Trophoblast cell (in vitro differentiated cells and primary cell): ENCODE measurements around the gene AVL9.
"Not testable (repeated sequence)": the region's sequence is repeated elsewhere in the genome, so short reads cannot be mapped to it uniquely, and the experiment has no call there.

ENCODE experiments used
- DNase-seq, 2 donors: peaks; one replicate each; pipeline ENCODE4 v3.0.0-alpha.2; 2016
- H2AFZ ChIP-seq: 2 replicates; pipeline ENCODE4 v1.6.1; 2013; ENCODE audit warnings: low read length, moderate library complexity, mild to moderate bottlenecking; ENCODE audit not compliant: insufficient read depth, poor library complexity
- H2AK5ac ChIP-seq: 2 replicates; pipeline ENCODE4 v1.6.1; 2013; ENCODE audit warnings: mild to moderate bottlenecking, low read length
- H2BK120ac ChIP-seq: 2 replicates; pipeline ENCODE4 v1.6.1; 2013; ENCODE audit warnings: low read length, mild to moderate bottlenecking, moderate library complexity; ENCODE audit not compliant: insufficient read depth, poor library complexity
- H2BK12ac ChIP-seq: 2 replicates; pipeline ENCODE4 v1.6.1; 2013; ENCODE audit warnings: mild to moderate bottlenecking, low read length, moderate library complexity
- H2BK5ac ChIP-seq: 2 replicates; pipeline ENCODE4 v1.6.1; 2013; ENCODE audit warnings: low read length, low read depth, moderate library complexity, mild to moderate bottlenecking; ENCODE audit not compliant: poor library complexity
- H3K14ac ChIP-seq: 2 replicates; pipeline ENCODE4 v1.6.1; 2013; ENCODE audit warnings: mild to moderate bottlenecking, low read length
- H3K18ac ChIP-seq: 2 replicates; pipeline ENCODE4 v1.6.1; 2013; ENCODE audit warnings: mild to moderate bottlenecking, low read length
- H3K23ac ChIP-seq: 2 replicates; pipeline ENCODE4 v1.6.1; 2013; ENCODE audit warnings: low read length
- H3K27ac ChIP-seq: 2 replicates; pipeline ENCODE4 v1.5.1; 2013; ENCODE audit warnings: low read depth, mild to moderate bottlenecking, inconsistent platforms, low read length, moderate library complexity
- H3K27me3 ChIP-seq: 2 replicates; pipeline ENCODE4 v1.6.1; 2013; ENCODE audit warnings: inconsistent platforms, mild to moderate bottlenecking, low read length, moderate library complexity; ENCODE audit not compliant: insufficient read depth
- H3K36me3 ChIP-seq, 2 experiments: 1 replicate in 1 of 2; 2 replicates in 1 of 2; pipeline ENCODE4 v1.6.1; 2013; ENCODE audit warnings: low read length in 2 of 2, mild to moderate bottlenecking in 2 of 2, moderate library complexity in 1 of 2; ENCODE audit not compliant: insufficient read depth in 2 of 2, control insufficient read depth in 1 of 2
- H3K4ac ChIP-seq: 2 replicates; pipeline ENCODE4 v1.6.1; 2013; ENCODE audit warnings: low read depth, mild to moderate bottlenecking, low read length, moderate library complexity
- H3K4me1 ChIP-seq, 2 experiments: 1 replicate in 1 of 2; 2 replicates in 1 of 2; pipeline ENCODE4 v1.6.1; 2013; ENCODE audit warnings: low read length in 2 of 2, mild to moderate bottlenecking in 2 of 2, moderate library complexity in 1 of 2; ENCODE audit not compliant: insufficient read depth in 2 of 2, control insufficient read depth in 1 of 2
- H3K4me2 ChIP-seq: 2 replicates; pipeline ENCODE4 v1.6.1; 2013; ENCODE audit warnings: inconsistent platforms, mild to moderate bottlenecking, low read length, moderate library complexity
- H3K4me3 ChIP-seq: 2 replicates; pipeline ENCODE4 v1.5.1; 2013; ENCODE audit warnings: mild to moderate bottlenecking, low read depth, low read length, inconsistent platforms
- H3K79me1 ChIP-seq: one replicate; pipeline ENCODE4 v1.6.1; 2013; ENCODE audit warnings: low read length
- H3K79me2 ChIP-seq: 2 replicates; pipeline ENCODE4 v1.6.1; 2013; ENCODE audit warnings: low read length, mild to moderate bottlenecking; ENCODE audit not compliant: control insufficient read depth, insufficient read depth, poor library complexity
- H3K9ac ChIP-seq: 2 replicates; pipeline ENCODE4 v1.6.1; 2013; ENCODE audit warnings: mild to moderate bottlenecking, low read length
- H3K9me3 ChIP-seq: 2 replicates; pipeline ENCODE4 v1.6.1; 2013; ENCODE audit warnings: low read depth, mild to moderate bottlenecking, control low read depth, inconsistent platforms, low read length; ENCODE audit not compliant: insufficient read depth
- H4K12ac ChIP-seq: 2 replicates; pipeline ENCODE4 v1.6.1; 2013; ENCODE audit warnings: low read depth, mild to moderate bottlenecking, low read length, moderate library complexity
- H4K8ac ChIP-seq: 2 replicates; pipeline ENCODE4 v1.6.1; 2013; ENCODE audit warnings: low read depth, mild to moderate bottlenecking, low read length, moderate library complexity
- H4K91ac ChIP-seq: one replicate; pipeline ENCODE4 v1.6.1; 2013; ENCODE audit warnings: low read depth, mild to moderate bottlenecking, low read length, moderate library complexity
- WGBS: extraction: QIAGEN DNeasy Blood & Tissue Kit; methylation state at CpG from one replicate; pipeline ENCODE4 v1.1.7; 2013; ENCODE audit warnings: missing lambda C conversion rate; ENCODE audit not compliant: insufficient read length, insufficient coverage; ENCODE audit errors: extremely low coverage; 5-methylcytosine and 5-hydroxymethylcytosine counted together

Gene AVL9

DNA sequence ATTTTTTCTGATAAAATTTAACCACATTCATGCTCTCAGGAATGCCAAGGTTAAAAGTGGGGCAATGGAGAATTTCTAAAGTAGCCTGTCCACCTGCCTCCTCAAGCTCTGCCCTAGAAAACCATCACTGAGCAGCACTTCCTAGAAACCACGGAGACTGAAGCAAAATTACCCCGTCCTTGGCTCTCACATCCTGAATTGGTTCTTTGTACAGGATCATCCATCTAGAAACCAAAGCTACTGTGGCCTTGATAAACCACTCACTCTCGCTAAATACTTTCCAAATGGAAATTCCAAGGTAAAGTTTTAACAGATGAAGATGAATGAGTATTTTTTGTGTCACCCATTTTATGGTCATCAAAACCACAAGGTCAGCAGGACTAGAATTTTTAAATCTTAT is 96.6 kb downstream of the AVL9 start:
- H2BK12ac ChIP-seq = no peak overlapping the region
- H3K79me1 ChIP-seq = no peaks in the 10 kb centered on the region
- H3K27me3 ChIP-seq = no peaks in the 10 kb centered on the region
- peaks cover 0 to 6% of the 10 kb centered on the region in 2 experiments for H3K4me1 ChIP-seq
- H3K4ac ChIP-seq = no peak overlapping the region
- H3K18ac ChIP-seq = no peak overlapping the region
- no peak overlapping the region for H3K4me2 ChIP-seq
- H2AFZ ChIP-seq = no peak overlapping the region
- H3K27ac ChIP-seq = no peak overlapping the region
- no peak overlapping the region for H3K14ac ChIP-seq
- no peak overlapping the region for H2BK120ac ChIP-seq
- no peak overlapping the region for H2BK5ac ChIP-seq
- H2AK5ac ChIP-seq = no peak overlapping the region
- H3K4me3 ChIP-seq = no peak overlapping the region
- no peak overlapping the region for H3K9ac ChIP-seq
- H3K36me3 ChIP-seq = peaks cover 2 to 3% of the 10 kb centered on the region in 2 experiments
- WGBS = no CpG with 5 or more reads among the region's 3 CpGs
- H4K91ac ChIP-seq = no peak overlapping the region
- no peak overlapping the region for H4K12ac ChIP-seq
- no peaks in the 10 kb centered on the region for H3K9me3 ChIP-seq
- no peak for DNase-seq
- H3K79me2 ChIP-seq = no peaks in the 10 kb centered on the region
- no peak overlapping the region for H4K8ac ChIP-seq
- H3K23ac ChIP-seq = no peak overlapping the region

DNA sequence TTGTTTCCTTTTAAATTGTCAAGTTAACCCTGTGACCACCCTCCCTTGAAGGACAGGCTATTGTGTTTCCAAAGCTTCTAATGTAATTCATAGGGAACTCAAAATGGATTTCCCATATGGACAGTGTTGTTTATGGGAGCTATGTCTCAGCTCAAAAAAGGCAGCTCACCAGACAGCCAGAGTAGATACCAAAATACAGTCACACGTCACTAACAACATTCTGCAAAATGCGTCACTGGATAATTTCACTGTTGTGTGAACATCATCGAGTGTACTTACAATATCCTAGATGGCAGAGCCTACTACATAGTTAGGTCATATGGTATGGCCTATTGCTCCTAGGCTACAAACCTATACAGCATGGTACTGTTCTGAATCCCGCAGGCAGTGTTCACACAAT is 97.4 kb downstream of the AVL9 start:
- H4K8ac ChIP-seq = no peak overlapping the region
- no peaks in the 10 kb centered on the region for H3K79me1 ChIP-seq
- H4K12ac ChIP-seq = no peak overlapping the region
- H2AK5ac ChIP-seq = no peak overlapping the region
- H3K18ac ChIP-seq = no peak overlapping the region
- no peak overlapping the region for H3K9ac ChIP-seq
- H3K36me3 ChIP-seq = peaks cover 2 to 3% of the 10 kb centered on the region in 2 experiments
- H2BK120ac ChIP-seq = no peak overlapping the region
- H3K27me3 ChIP-seq = no peaks in the 10 kb centered on the region
- no peak overlapping the region for H3K4me3 ChIP-seq
- no peak overlapping the region for H2BK5ac ChIP-seq
- H3K4ac ChIP-seq = no peak overlapping the region
- H3K79me2 ChIP-seq = no peaks in the 10 kb centered on the region
- no peak for DNase-seq
- whole genome bisulfite sequencing = no CpG with 5 or more reads among the region's 4 CpGs
- no peaks in the 10 kb centered on the region for H3K9me3 ChIP-seq
- H3K27ac ChIP-seq = no peak overlapping the region
- H3K4me1 ChIP-seq = peaks cover 0 to 3% of the 10 kb centered on the region in 2 experiments
- H2BK12ac ChIP-seq = no peak overlapping the region
- H4K91ac ChIP-seq = no peak overlapping the region
- no peak overlapping the region for H2AFZ ChIP-seq
- H3K14ac ChIP-seq = no peak overlapping the region
- H3K23ac ChIP-seq = no peak overlapping the region
- no peak overlapping the region for H3K4me2 ChIP-seq

GRCh38 chr7:32594965-32595490 is 99.7 kb downstream of the AVL9 start:
- H2AFZ ChIP-seq = no peak overlapping the region
- no peak overlapping the region for H2BK12ac ChIP-seq
- no peak overlapping the region for H4K12ac ChIP-seq
- peak in 1 of 2 donors; percentile 23 for DNase-seq
- no peaks in the 10 kb centered on the region for H3K27me3 ChIP-seq
- no peak overlapping the region for H3K4ac ChIP-seq
- H3K79me1 ChIP-seq = no peaks in the 10 kb centered on the region
- H3K4me2 ChIP-seq = no peak overlapping the region
- no peak overlapping the region for H4K8ac ChIP-seq
- no peaks in the 10 kb centered on the region for H3K79me2 ChIP-seq
- no peak overlapping the region for H2BK5ac ChIP-seq
- no peak overlapping the region for H2BK120ac ChIP-seq
- H3K27ac ChIP-seq = no peak overlapping the region
- H2AK5ac ChIP-seq = no peak overlapping the region
- WGBS = no CpG with 5 or more reads among the region's 5 CpGs
- H3K9ac ChIP-seq = no peak overlapping the region
- H3K18ac ChIP-seq = no peak overlapping the region
- H3K23ac ChIP-seq = no peak overlapping the region
- no peak overlapping the region for H4K91ac ChIP-seq
- H3K4me1 ChIP-seq = no peaks in the 10 kb centered on the region
- no peak overlapping the region for H3K14ac ChIP-seq
- H3K4me3 ChIP-seq = no peak overlapping the region
- no peaks in the 10 kb centered on the region for H3K36me3 ChIP-seq
- H3K9me3 ChIP-seq = no peaks in the 10 kb centered on the region

DNA sequence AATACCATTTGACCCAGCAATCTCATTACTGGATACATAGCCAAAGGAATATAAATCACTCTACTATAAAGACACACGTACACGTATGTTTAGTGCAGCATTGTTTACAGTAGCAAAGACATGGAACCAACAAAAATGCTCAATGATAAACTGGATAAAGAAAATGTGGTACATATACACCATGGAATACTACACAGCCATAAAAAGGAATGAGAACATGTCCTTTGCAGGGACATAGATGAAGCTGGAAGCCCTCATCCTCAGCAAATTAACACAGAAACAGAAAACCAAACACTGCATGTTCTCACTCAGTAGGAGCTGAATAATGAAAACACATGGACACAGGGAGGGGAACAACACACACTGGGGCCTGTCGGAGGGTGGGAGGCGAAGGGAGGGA is 105.9 kb downstream of the AVL9 start:
- no CpG with 5 or more reads among the region's 4 CpGs for WGBS
- H2BK5ac ChIP-seq = not testable (repeated sequence)

More for the DNA sequence above, 105.9 kb downstream of the AVL9 start:
- not testable (repeated sequence) for H2BK12ac ChIP-seq, H4K91ac ChIP-seq, H3K79me1 ChIP-seq, H3K27me3 ChIP-seq, H2AK5ac ChIP-seq, H4K12ac ChIP-seq, H3K23ac ChIP-seq, H3K4me1 ChIP-seq, H3K9ac ChIP-seq, H3K27ac ChIP-seq, DNase-seq, H3K4ac ChIP-seq, H4K8ac ChIP-seq, H3K18ac ChIP-seq, H3K79me2 ChIP-seq, H2AFZ ChIP-seq, H2BK120ac ChIP-seq, H3K14ac ChIP-seq, H3K4me3 ChIP-seq, H3K4me2 ChIP-seq, H3K9me3 ChIP-seq, H3K36me3 ChIP-seq
